Esophagus muscularis mucosa (tissue), 4 donors: ENCODE data around the gene WASF2.

Source experiments
- EP300 ChIP-seq: sonication (generic); formaldehyde crosslinking; IDR thresholded peaks from one replicate; pipeline ENCODE4 v1.6.1; 2017; ENCODE audit warnings: antibody characterized with exemption
- POLR2A ChIP-seq: fragments of 450-650 bp; IDR thresholded peaks from one replicate; pipeline ENCODE4 v1.6.1; 2017; ENCODE audit warnings: antibody characterized with exemption, moderate library complexity, mild to moderate bottlenecking, low read depth
- POLR2AphosphoS5 ChIP-seq, 2 donors: sonication (generic); formaldehyde crosslinking; IDR thresholded peaks; one replicate each; pipeline ENCODE4 v1.6.1; 2017; ENCODE audit warnings: antibody characterized with exemption in 2 of 2
- TF ChIP-seq, protein P1 (sequence below), 3 experiments: fragments of 200-600 bp in 2 of 3; fragments of 450-650 bp in 1 of 3; sonication (generic) in 2 of 3; IDR thresholded peaks; one replicate each; pipeline ENCODE4 v1.5.1; 2017 to 2019; ENCODE audit warnings: antibody characterized with exemption in 3 of 3, mild to moderate bottlenecking in 2 of 3, moderate library complexity in 1 of 3

DNA sequence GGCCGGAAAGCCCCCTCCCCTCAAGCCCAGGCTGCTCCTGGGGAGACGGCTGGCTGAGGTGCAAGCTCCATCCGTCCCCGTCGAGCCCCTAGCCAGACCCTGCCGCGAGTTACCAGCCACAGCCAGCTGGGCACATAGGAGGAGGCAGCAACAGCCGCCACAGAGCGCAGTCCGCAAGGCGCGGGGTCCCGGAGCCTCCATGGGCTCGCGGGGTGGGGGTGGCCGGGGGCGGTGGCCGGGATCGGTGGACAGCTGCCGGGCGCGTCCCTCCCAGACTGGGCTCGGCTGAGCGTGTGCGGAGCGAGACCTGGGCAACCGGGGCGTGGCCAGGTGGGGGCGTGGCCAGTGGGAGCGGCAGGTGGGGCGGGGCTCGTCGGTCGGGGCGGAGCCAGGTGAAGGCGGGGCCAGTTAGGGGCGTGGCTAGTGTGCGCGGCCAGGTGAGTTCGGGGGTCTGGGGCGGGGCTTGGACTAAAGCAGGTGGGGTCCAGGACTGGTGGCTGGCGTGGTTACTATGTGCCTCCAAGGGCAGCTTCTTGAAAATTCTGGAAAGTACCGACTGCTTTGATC is 106.8 kb downstream of the WASF2 start, which contains the start of gene CD164L2:
- TF ChIP-seq, protein P1, sequence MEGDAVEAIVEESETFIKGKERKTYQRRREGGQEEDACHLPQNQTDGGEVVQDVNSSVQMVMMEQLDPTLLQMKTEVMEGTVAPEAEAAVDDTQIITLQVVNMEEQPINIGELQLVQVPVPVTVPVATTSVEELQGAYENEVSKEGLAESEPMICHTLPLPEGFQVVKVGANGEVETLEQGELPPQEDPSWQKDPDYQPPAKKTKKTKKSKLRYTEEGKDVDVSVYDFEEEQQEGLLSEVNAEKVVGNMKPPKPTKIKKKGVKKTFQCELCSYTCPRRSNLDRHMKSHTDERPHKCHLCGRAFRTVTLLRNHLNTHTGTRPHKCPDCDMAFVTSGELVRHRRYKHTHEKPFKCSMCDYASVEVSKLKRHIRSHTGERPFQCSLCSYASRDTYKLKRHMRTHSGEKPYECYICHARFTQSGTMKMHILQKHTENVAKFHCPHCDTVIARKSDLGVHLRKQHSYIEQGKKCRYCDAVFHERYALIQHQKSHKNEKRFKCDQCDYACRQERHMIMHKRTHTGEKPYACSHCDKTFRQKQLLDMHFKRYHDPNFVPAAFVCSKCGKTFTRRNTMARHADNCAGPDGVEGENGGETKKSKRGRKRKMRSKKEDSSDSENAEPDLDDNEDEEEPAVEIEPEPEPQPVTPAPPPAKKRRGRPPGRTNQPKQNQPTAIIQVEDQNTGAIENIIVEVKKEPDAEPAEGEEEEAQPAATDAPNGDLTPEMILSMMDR (IDR thresholded peaks at IDR 0.05), result no peak
- TF ChIP-seq POLR2A (no peak), POLR2AphosphoS5 (IDR thresholded peaks at IDR 0.05) (no peak), EP300 (no peak)
